A549 (cell line): Measurements from ENCODE around the gene NR1D1. TPM values are rescaled to one million over a fixed set of nuclear protein-coding genes. Genes with fewer than 3 reads are reported as not detected.

Experiments used
- ATAC-seq, 2 experiments: fragments of 200-7000 bp in 1 of 2; fragments of >200 bp in 1 of 2; cut with Nextera tagmentation in 1 of 2; cut with Tn5 transposase in 1 of 2; 3 replicates each; pipeline versions ENCODE4 v1.8.0 to v1.9.1; 2018 to 2020; ENCODE audit warnings: mild to moderate bottlenecking in 1 of 2, moderate library complexity in 1 of 2
- CTCF ChIA-PET: fragments of 300-600 bp; sonication (Branson Sonifier 250); formaldehyde crosslinking; extraction: SDS; loops from one replicate; lab custom pipeline; 2021; ENCODE audit warnings: antibody characterized with exemption, inconsistent platforms; lab: Yijun Ruan, JAX
- POLR2A ChIA-PET: fragments of 350-600 bp; formaldehyde crosslinking; extraction: SDS; loops from one replicate; lab custom pipeline; 2021; ENCODE audit warnings: antibody characterized with exemption, inconsistent platforms; lab: Yijun Ruan, JAX
- DNase-seq, 2 experiments: peaks; one replicate each; pipeline versions ENCODE4 v3.0.0 to v3.0.0-alpha.2; 2011 to 2016; ENCODE audit warnings: low read depth in 1 of 2, low spot score in 1 of 2
- FAIRE-seq: peaks from 2 replicates; lab custom pipeline; 2011; peaks lifted over from hg19 to GRCh38; lab: Jason Lieb, UNC
- H3K27ac ChIP-seq, 2 experiments: fragments of >200 bp; sonication (Bioruptor Twin); formaldehyde crosslinking; 3 replicates each; pipeline ENCODE4 v1.5.1; 2016 to 2017
- H3K4me1 ChIP-seq: fragments of >200 bp; sonication (Bioruptor Twin); formaldehyde crosslinking; 3 replicates; pipeline ENCODE4 v1.6.1; 2016
- H3K4me2 ChIP-seq: fragments of >200 bp; sonication (Bioruptor Twin); formaldehyde crosslinking; 3 replicates; pipeline ENCODE4 v1.6.1; 2016
- H3K4me3 ChIP-seq: fragments of >200 bp; sonication (Bioruptor Twin); formaldehyde crosslinking; 3 replicates; pipeline ENCODE4 v1.5.1; 2016
- H3K9me3 ChIP-seq: fragments of >200 bp; sonication (Bioruptor Twin); formaldehyde crosslinking; 3 replicates; pipeline ENCODE4 v1.6.1; 2016
- CBX2 ChIP-seq: fragments of 200-600 bp; sonication (generic); IDR thresholded peaks from 2 replicates; pipeline ENCODE4 v1.6.1; 2016; ENCODE audit warnings: low read depth, mild to moderate bottlenecking, borderline replicate concordance
- CEBPB ChIP-seq, 2 experiments: fragments of >200 bp in 1 of 2; sonication (Bioruptor Twin) in 1 of 2; formaldehyde crosslinking in 1 of 2; IDR thresholded peaks; 2 replicates each; pipeline ENCODE4 v1.6.1; 2012 to 2016
- ELK1 ChIP-seq: fragments of 150-350 bp; IDR thresholded peaks from 2 replicates; pipeline ENCODE4 v1.6.1; 2014; ENCODE audit warnings: low read depth, mild to moderate bottlenecking, low read length
- ESRRA ChIP-seq: fragments of 150-350 bp; IDR thresholded peaks from 2 replicates; pipeline ENCODE4 v1.6.1; 2014; ENCODE audit warnings: mild to moderate bottlenecking, low read length, borderline replicate concordance
- FOXS1 ChIP-seq: fragments of 250-450 bp; sonication (Bioruptor Pico); IDR thresholded peaks from 2 replicates; pipeline ENCODE4 v1.5.0; 2020; ENCODE audit warnings: mild to moderate bottlenecking, moderate library complexity
- HDAC2 ChIP-seq: fragments of 200-600 bp; sonication (generic); IDR thresholded peaks from 2 replicates; pipeline ENCODE4 v1.6.1; 2016
- HEYL ChIP-seq: fragments of 250-450 bp; sonication (Bioruptor Pico); IDR thresholded peaks from 2 replicates; pipeline ENCODE4 v1.8.0; 2021; ENCODE audit warnings: mild to moderate bottlenecking, moderate library complexity
- HOXA7 ChIP-seq: fragments of 250-450 bp; sonication (Bioruptor Pico); IDR thresholded peaks from 2 replicates; pipeline ENCODE4 v1.5.0; 2020; ENCODE audit warnings: mild to moderate bottlenecking, moderate library complexity
- HOXB13 ChIP-seq: fragments of 250-450 bp; sonication (Bioruptor Pico); IDR thresholded peaks from 2 replicates; pipeline ENCODE4 v1.5.0; 2020; ENCODE audit warnings: low read depth, mild to moderate bottlenecking, moderate library complexity
- HOXB5 ChIP-seq: fragments of 250-450 bp; sonication (Bioruptor Pico); IDR thresholded peaks from 2 replicates; pipeline ENCODE4 v1.5.0; 2020; ENCODE audit warnings: mild to moderate bottlenecking, moderate library complexity
- JUN ChIP-seq, 2 experiments: fragments of >200 bp; sonication (Bioruptor Twin); formaldehyde crosslinking; IDR thresholded peaks; 2 replicates in 1 of 2; 3 replicates in 1 of 2; pipeline ENCODE4 v1.6.1; 2016 to 2017
- JUNB ChIP-seq: fragments of >200 bp; sonication (Bioruptor Twin); formaldehyde crosslinking; IDR thresholded peaks from 2 replicates; pipeline ENCODE4 v1.6.1; 2016
- KDM1A ChIP-seq: fragments of 200-600 bp; sonication (generic); IDR thresholded peaks from 2 replicates; pipeline ENCODE4 v1.6.1; 2016; ENCODE audit warnings: low read depth, mild to moderate bottlenecking
- MAZ ChIP-seq: fragments of 150-350 bp; IDR thresholded peaks from 2 replicates; pipeline ENCODE4 v1.6.1; 2014; ENCODE audit warnings: antibody characterized with exemption, low read depth, low read length, borderline replicate concordance
- NR3C1 ChIP-seq: fragments of >200 bp; sonication (Bioruptor Twin); formaldehyde crosslinking; IDR thresholded peaks from 3 replicates; pipeline ENCODE4 v1.6.1; 2017
- POLR2A ChIP-seq: IDR thresholded peaks from 2 replicates; pipeline ENCODE4 v1.6.1; 2012; ENCODE audit warnings: mild to moderate bottlenecking, low read length
- POLR2AphosphoS2 ChIP-seq: conservative IDR thresholded peaks from 2 replicates; pipeline ENCODE4 v1.6.1; 2012; ENCODE audit warnings: low read length, improper control_type of control experiment, inconsistent platforms
- RCOR1 ChIP-seq: fragments of 150-350 bp; IDR thresholded peaks from 2 replicates; pipeline ENCODE4 v1.6.1; 2014; ENCODE audit warnings: antibody characterized with exemption, low read length, low read depth
- TP53 ChIP-seq: fragments of 250-450 bp; sonication (Bioruptor Pico); IDR thresholded peaks from 2 replicates; pipeline ENCODE4 v1.5.0; 2021; ENCODE audit warnings: mild to moderate bottlenecking, moderate library complexity
- ZNF302 ChIP-seq: fragments of 250-450 bp; sonication (Bioruptor Pico); IDR thresholded peaks from 2 replicates; pipeline ENCODE4 v1.9.0; 2021; ENCODE audit warnings: inconsistent platforms, mild to moderate bottlenecking, moderate library complexity
- WGBS: methylation state at CpG from one replicate; pipeline ENCODE4 v1.1.6; 2017; ENCODE audit errors: missing lambda C conversion rate; 5-methylcytosine and 5-hydroxymethylcytosine counted together
- polyA plus RNA-seq, 4 experiments: library from polyadenylated mRNA; depleted of rRNA in 3 of 4; stranded (reverse); fragments of >200 nt; fragmentation: RNase III in 1 of 4; extraction: RNeasy Plus Mini Kit Qiagen cat#74134 plus additional on column Dnase treatment in 1 of 4; gene quantifications; 2 replicates in 3 of 4; 3 replicates in 1 of 4; pipeline ENCODE4 v1.2.3, GENCODE V29; 2011 to 2017
- TF ChIP-seq, protein P1 (sequence below): IDR thresholded peaks from 2 replicates; pipeline ENCODE4 v1.6.1; 2012
- TF ChIP-seq, protein P2 (sequence below): fragments of >200 bp; sonication (Bioruptor Twin); formaldehyde crosslinking; IDR thresholded peaks from 2 replicates; pipeline ENCODE4 v1.6.1; 2016

Gene NR1D1
- polyA plus RNA-seq, 2 of the 4 experiments (the other 2 are of a cell fraction): 1.2 to 4.4 TPM

DNA sequence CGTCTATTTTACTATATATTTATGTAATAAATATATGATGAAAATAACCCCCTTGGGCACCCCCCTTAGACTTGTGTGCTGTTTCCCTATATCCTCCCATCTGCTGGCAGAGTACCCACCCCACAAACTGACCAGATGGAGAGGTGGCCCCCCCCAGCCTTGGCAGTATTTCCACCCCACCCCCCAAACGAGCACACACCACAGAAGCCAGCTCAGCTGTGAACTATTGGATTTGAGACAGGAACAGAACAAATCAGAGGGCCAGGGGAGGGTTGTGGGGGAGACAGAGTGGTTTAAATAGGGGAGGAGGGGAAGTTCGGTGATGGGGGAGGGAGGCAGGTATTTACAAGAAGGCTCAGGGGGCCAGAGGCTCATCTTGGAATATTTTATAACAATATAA, 7.8 kb downstream of the NR1D1 start:
- peaks cover 23% of the 10 kb centered on the region for H3K4me1 ChIP-seq
- WGBS: 67% methylated on average over 3 of the region's 3 CpGs
- ATAC-seq (no peak), FAIRE-seq (no peak), DNase-seq (no peak)
- CTCF ChIA-PET: interaction anchor here (0.6 to 17.1 kb wide), 11 partner anchors 8 to 97 kb away, joined by 3 to 390 read pairs (median 5); partner anchors contain the start of gene THRA
- 0 out of 6 replicates have a peak overlapping the region, but pooled peaks of 1 of the 2 experiments have one; percentile 16 for H3K27ac ChIP-seq
- no peaks in the 10 kb centered on the region for H3K9me3 ChIP-seq
- TF ChIP-seq ZNF302 (CRISPR knock-in tag) (no peak), CBX2 (no peak), FOXS1 (CRISPR knock-in tag) (no peak), RCOR1 (no peak), CEBPB (IDR thresholded peaks at IDR 0.05) (no peak), NR3C1 (no peak), KDM1A (no peak), HOXB13 (CRISPR knock-in tag) (no peak), HOXB5 (CRISPR knock-in tag) (no peak), POLR2A (no peak), HDAC2 (no peak), HEYL (CRISPR knock-in tag) (no peak), HOXA7 (CRISPR knock-in tag) (no peak), JUN (IDR thresholded peaks at IDR 0.05) (no peak)
- TF ChIP-seq, protein P1, sequence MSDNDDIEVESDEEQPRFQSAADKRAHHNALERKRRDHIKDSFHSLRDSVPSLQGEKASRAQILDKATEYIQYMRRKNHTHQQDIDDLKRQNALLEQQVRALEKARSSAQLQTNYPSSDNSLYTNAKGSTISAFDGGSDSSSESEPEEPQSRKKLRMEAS: no peak
- POLR2A ChIA-PET: interaction anchor here (0.6 to 0.7 kb wide), 2 partner anchors 27 to 275 kb away, joined by 4 to 5 read pairs; no protein-coding TSS in a partner anchor
- no peak overlapping the region for H3K4me3 ChIP-seq
- no peak overlapping the region for H3K4me2 ChIP-seq

DNA sequence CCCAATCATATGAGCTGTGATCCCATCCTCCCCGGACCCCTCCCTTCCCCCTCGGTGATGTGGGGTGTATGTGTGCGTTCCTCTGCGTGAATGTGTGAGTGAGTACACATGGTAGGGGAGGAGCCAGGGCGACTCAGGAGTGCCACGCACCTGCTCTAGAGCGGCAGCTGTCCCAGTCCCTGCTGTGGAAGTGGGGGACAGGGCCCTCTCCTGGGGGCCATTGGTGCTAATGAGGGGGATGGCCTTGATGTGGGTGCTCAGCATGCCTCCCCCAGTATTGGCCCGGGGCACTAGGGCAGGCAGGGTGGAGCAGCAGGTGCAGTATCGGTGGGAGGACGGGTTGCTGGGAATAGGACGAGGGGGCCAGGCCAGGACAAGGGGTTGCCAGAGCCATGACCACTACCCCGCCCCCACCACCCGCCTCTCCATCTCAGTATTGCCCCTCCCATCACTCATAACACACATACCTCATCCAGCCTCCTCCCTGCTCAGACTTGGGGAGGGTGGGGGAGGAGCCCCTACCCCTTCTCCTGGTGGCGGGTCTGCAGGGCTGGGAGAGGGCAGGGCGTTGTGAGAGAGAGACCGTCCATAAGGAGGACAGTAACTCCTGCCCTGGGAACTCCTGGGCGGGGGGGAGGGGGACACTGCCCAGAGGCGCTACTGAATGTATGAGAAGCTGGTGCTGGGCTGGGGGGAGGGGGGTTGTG, 8.5 kb downstream of the NR1D1 start:
- no peak overlapping the region for H3K4me2 ChIP-seq
- no peaks in the 10 kb centered on the region for H3K9me3 ChIP-seq
- peak; percentile 97 for TF ChIP-seq POLR2AphosphoS2
- TF ChIP-seq, protein P1: no peak
- TF ChIP-seq, all 56 proteins: peak for 1
- FAIRE-seq (no peak), ATAC-seq (0 out of 6 replicates have a peak, but pooled peaks have one; percentile 2 to 4), DNase-seq (no peak)
- H3K27ac ChIP-seq: peak overlapping the region in 1 of 2 experiments; percentile 18; a peak in 3 of 6 replicates
- H3K4me1 ChIP-seq: peaks cover 21% of the 10 kb centered on the region
- no peak overlapping the region for H3K4me3 ChIP-seq
- WGBS: 81% methylated on average over 17 of the region's 18 CpGs
- POLR2A ChIA-PET: no interaction called here
- CTCF ChIA-PET: interaction anchor here (0.6 to 17.1 kb wide), 7 partner anchors 8 to 79 kb away, joined by 3 to 390 read pairs (median 5); partner anchors contain the start of genes NR1D1 and THRA

DNA sequence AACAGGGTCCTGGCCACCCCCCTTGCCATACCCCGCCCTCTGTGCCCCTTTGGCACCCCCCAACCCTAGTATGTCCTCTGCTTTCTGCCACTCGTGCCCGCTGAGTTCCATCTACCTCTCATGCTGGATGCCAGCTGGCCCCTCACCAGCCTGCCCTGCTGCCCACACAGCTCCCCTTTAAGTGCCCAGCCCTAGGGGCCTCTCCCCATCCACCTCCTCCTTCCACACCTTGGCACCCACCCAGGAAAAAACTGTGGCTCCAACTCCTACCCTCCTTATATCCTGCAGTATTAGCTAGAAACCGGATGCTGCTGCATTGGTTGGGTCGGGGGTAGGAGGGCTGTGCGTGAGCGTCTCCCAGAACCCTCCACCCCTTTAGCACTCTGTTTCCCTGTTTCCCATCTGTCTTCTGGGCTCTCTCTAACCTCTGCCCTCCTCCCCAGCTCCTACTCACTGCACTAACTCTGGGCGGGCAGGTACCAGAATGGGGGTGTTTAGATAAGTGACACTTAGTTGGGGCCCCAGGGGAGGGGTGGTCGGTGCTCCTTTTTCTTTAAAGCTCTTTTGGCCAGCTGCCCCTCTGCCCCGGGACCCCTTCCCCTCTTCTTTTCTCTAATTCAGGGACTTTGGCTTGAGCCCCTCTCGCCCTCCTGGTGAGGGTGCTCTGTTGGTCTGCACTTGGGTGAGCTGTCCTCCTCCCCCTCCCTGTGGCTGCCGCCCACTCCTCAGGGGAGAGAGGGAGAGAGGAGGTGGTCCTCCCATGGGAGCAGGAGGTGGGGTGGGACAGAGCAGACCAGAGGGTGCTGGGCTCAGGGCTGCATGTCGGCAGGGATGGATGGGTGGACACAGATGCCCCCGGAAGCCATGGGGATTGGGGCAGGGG, 9.9 kb downstream of the NR1D1 start:
- POLR2A ChIA-PET: interaction anchor here (1.3 to 1.7 kb wide), 2 partner anchors 11 to 36 kb away, joined by 5 to 7 read pairs; partner anchors contain the start of genes MED24 and NR1D1
- ATAC-seq (no peak; a peak in 1 of 6 replicates), FAIRE-seq (no peak), DNase-seq (no peak)
- no peak overlapping the region for H3K4me3 ChIP-seq
- H3K4me1 ChIP-seq: peaks cover 21% of the 10 kb centered on the region
- H3K4me2 ChIP-seq: no peak overlapping the region
- WGBS: 79% methylated on average over 14 of the region's 14 CpGs
- CTCF ChIA-PET: interaction anchor here (0.6 to 17.1 kb wide), 15 partner anchors 9 to 146 kb away, joined by 3 to 390 read pairs (median 5); partner anchors contain the start of genes NR1D1 and THRA
- TF ChIP-seq TP53 (CRISPR knock-in tag) (no peak), HOXB5 (CRISPR knock-in tag) (no peak), ELK1 (no peak), ESRRA (no peak), CEBPB (IDR thresholded peaks at IDR 0.05) (no peak), MAZ (no peak), JUNB (no peak)
- TF ChIP-seq, protein P2, sequence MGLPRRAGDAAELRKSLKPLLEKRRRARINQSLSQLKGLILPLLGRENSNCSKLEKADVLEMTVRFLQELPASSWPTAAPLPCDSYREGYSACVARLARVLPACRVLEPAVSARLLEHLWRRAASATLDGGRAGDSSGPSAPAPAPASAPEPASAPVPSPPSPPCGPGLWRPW: no peak
- H3K27ac ChIP-seq: peak overlapping the region in 1 of 2 experiments; percentile 1; a peak in 1 of 6 replicates
- no peaks in the 10 kb centered on the region for H3K9me3 ChIP-seq
